OCI-LY1 (cell line): Measurements from ENCODE around the gene TCF7.

Experiments
- CTCF ChIP-seq: fragments of 200-600 bp; sonication (generic), shearing (Covaris generic); IDR thresholded peaks from 2 replicates; pipeline ENCODE4 v1.5.1; 2017; ENCODE audit warnings: mild to moderate bottlenecking, antibody characterized with exemption, low read length, moderate library complexity, mixed read lengths
- EZH2 ChIP-seq: fragments of 200-600 bp; sonication (generic), shearing (Covaris generic); IDR thresholded peaks from 2 replicates; pipeline ENCODE4 v1.8.0; 2017; ENCODE audit warnings: borderline replicate concordance, mixed run types, mild to moderate bottlenecking, antibody characterized with exemption, low read length, moderate library complexity, mixed read lengths

GRCh38 chr5:134161513-134162395 is 47.3 kb downstream of the TCF7 start:
- TF ChIP-seq CTCF, result no peak
- TF ChIP-seq EZH2, result no peak
